Measurements from ENCODE around the gene GRK1. TPM values are rescaled to one million over a fixed set of nuclear protein-coding genes. Genes with fewer than 3 reads are reported as not detected.

GRK1 gene
- total and polyA plus RNA-seq, 2 experiments from 2014 or later, result not detected

GRCh38 chr13:113656831-113657671, 10.0 kb upstream of the GRK1 start:
- Histone ChIP-seq H3K36me3 (ENCODE audit: insufficient read depth) (no peaks in the 10 kb centered on the region), H3K27ac (ENCODE audit: low read depth) (no peak overlapping the region), H3K27me3 (ENCODE audit: insufficient read depth) (no peaks in the 10 kb centered on the region), H2AFZ (no peak overlapping the region), H4K20me1 (replicated peaks; ENCODE audit: insufficient read depth) (no peaks in the 10 kb centered on the region), H3K4me2 (no peak overlapping the region), H3K4me1 (ENCODE audit: insufficient read depth) (no peaks in the 10 kb centered on the region), H3K4me3 (no peak overlapping the region), H3F3A (replicated peaks; ENCODE audit: low read depth) (no peaks in the 10 kb centered on the region), H3K9me2 (ENCODE audit: insufficient read depth) (no peaks in the 10 kb centered on the region), H3K79me2 (replicated peaks; ENCODE audit: insufficient read depth) (no peaks in the 10 kb centered on the region)
- Mint-ChIP-seq H3K27me3 (ENCODE audit: insufficient read depth, low read depth, poor library complexity) (no peaks in the 10 kb centered on the region), H3K36me3 (ENCODE audit: low read depth) (no peaks in the 10 kb centered on the region), H3K9me3 (no peaks in the 10 kb centered on the region; the same call in 2 of the 3 replicates), H3K4me3 (no peak overlapping the region), H3K4me1 (peaks cover 9% of the 10 kb centered on the region), H3K27ac (no peak overlapping the region)
- ATAC-seq (0 out of 3 replicates have a peak, but pooled peaks have one; percentile 17), DNase-seq (ENCODE audit: low spot score) (no peak)
- TF ChIP-seq REST (IDR thresholded peaks at IDR 0.05; ENCODE audit: unreplicated experiment) (no peak), POLR2AphosphoS5 (IDR thresholded peaks at IDR 0.05; ENCODE audit: low read depth) (no peak), ZNF462 (CRISPR knock-in tag; IDR thresholded peaks at IDR 0.05) (no peak), NANOG (IDR thresholded peaks at IDR 0.05; ENCODE audit: borderline replicate concordance) (no peak), ETS1 (IDR thresholded peaks at IDR 0.05) (no peak)

Measured in GM23338 (cell line).